ENCODE results near the gene CYBC1. TPM values are rescaled to one million over a fixed set of nuclear protein-coding genes. Genes with fewer than 3 reads are reported as not detected.

CYBC1 gene
- total and polyA plus RNA-seq, 9 of the 15 experiments (the other 6 are each of a cell fraction or from before 2014, with no cell fraction given) = 1.3 to 71.8 (median 49.9) TPM

DNA sequence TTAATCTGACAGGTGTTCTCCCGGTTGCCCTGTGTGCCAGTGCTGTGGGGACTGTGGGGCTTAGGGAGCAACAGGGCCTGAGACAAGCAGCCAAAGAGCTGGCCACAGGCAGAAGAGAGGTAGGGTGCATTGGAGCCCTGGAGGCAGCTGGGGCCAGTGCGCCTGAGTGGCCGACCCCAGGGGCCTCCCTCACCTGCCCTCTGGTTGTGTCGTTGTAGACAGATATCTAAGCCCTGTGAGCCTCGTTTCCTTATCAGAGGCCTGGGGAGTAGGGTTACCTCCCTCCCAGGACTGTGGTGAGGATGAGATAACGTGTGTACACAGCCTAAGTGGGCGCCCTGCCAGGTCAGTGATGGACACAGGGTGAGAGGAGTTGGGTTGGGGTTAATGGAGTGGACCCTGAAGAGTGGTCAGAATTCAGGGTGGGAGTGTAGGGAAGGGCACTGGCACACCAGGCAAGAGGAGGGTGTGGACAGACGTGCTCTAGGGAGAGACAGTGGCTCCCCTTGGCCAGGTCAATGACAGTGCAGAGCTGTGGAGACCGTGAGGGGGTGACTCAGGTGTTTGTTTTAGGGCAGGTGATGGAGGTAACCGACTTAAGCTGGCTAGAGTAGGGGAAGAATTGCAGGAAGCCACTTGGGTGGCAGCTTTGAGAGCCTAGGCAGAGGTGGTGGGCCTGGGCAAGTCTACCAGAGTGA is 11.4 kb upstream of the CYBC1 start (continued):
- TF ChIP-seq HMGN3 (IDR thresholded peaks at IDR 0.05; ENCODE audit: borderline replicate concordance, extremely low read depth, insufficient read length, low read depth, low read length) (peak; percentile 99), NFATC3 (IDR thresholded peaks at IDR 0.05) (no peak), SMAD3 (CRISPR knock-in tag; conservative IDR thresholded peaks at IDR 0.05) (peak; percentile 43; the same call in 1 of the 2 replicates), BACH1 (tag; IDR thresholded peaks at IDR 0.05) (no peak), ZNF282 (CRISPR knock-in tag; IDR thresholded peaks at IDR 0.05) (no peak), FOXK1 (CRISPR knock-in tag; IDR thresholded peaks at IDR 0.05; ENCODE audit: borderline replicate concordance) (no peak), ELK1 (CRISPR knock-in tag; IDR thresholded peaks at IDR 0.05) (no peak), PPARD (CRISPR knock-in tag; IDR thresholded peaks at IDR 0.05) (no peak), RBM39 (optimal IDR thresholded peaks at IDR 0.05; ENCODE audit: low read depth, low read length) (peak; percentile 11), JUND (IDR thresholded peaks at IDR 0.05; ENCODE audit: borderline replicate concordance, low read depth, low read length) (peak; percentile 83), JUND (tag; IDR thresholded peaks at IDR 0.05; ENCODE audit: borderline replicate concordance, low read depth, low read length) (peak; percentile 87; the same call in 2 of the 3 replicates), ZNF764 (CRISPR knock-in tag; IDR thresholded peaks at IDR 0.05; ENCODE audit: low read depth) (no peak), MTA2 (IDR thresholded peaks at IDR 0.05; ENCODE audit: low read depth) (peak; percentile 96), RBM14 (IDR thresholded peaks at IDR 0.05; ENCODE audit: borderline replicate concordance, insufficient read depth, low read depth, low read length) (no peak), BRF1 (IDR thresholded peaks at IDR 0.05; ENCODE audit: borderline replicate concordance, extremely low read depth, insufficient read length) (no peak), CREB5 (CRISPR knock-in tag; IDR thresholded peaks at IDR 0.05) (no peak), MBD1 (CRISPR knock-in tag; IDR thresholded peaks at IDR 0.05) (no peak), PATZ1 (CRISPR knock-in tag; IDR thresholded peaks at IDR 0.05; ENCODE audit: borderline replicate concordance) (no peak), SNRNP70 (optimal IDR thresholded peaks at IDR 0.05; ENCODE audit: low read depth, low read length) (no peak)
- TF ChIP-seq, protein P1, sequence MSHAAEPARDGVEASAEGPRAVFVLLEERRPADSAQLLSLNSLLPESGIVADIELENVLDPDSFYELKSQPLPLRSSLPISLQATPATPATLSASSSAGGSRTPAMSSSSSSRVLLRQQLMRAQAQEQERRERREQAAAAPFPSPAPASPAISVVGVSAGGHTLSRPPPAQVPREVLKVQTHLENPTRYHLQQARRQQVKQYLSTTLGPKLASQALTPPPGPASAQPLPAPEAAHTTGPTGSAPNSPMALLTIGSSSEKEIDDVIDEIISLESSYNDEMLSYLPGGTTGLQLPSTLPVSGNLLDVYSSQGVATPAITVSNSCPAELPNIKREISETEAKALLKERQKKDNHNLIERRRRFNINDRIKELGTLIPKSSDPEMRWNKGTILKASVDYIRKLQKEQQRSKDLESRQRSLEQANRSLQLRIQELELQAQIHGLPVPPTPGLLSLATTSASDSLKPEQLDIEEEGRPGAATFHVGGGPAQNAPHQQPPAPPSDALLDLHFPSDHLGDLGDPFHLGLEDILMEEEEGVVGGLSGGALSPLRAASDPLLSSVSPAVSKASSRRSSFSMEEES (CRISPR knock-in tag; IDR thresholded peaks at IDR 0.05) = no peak

Data from K562 (cell line).